NCI-H128 (cell line): ENCODE measurements around the gene RIPK1.
"Not testable (repeated sequence)": the region's sequence is repeated elsewhere in the genome, so short reads cannot be mapped to it uniquely, and the experiment has no call there.

Source experiments
- DNase-seq: peaks from one replicate; lab custom pipeline; 2025; ENCODE audit not compliant: unreplicated experiment; lab: John Stamatoyannopoulos, UW

RIPK1 gene

DNA sequence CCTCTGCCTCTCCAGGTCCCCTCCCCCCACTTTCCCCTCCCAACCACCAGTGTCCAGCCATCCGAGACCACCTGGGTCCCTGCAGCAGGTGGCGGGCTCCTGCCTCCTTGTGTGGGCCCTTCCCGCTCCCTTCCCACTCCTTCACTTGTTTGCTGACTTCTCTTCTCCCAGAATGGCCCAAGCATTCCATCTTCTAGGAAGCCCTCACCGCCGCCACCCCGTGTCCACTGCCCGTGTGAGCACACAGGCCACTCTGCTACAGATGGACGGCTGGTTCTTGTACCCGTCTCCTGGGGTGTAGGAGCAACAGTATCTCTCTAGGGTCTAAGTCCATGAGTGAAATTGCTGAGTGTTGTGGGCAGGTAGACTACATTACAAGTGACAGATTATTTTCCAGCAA lies 65.2 kb downstream of the RIPK1 start:
- no peak for DNase-seq

DNA sequence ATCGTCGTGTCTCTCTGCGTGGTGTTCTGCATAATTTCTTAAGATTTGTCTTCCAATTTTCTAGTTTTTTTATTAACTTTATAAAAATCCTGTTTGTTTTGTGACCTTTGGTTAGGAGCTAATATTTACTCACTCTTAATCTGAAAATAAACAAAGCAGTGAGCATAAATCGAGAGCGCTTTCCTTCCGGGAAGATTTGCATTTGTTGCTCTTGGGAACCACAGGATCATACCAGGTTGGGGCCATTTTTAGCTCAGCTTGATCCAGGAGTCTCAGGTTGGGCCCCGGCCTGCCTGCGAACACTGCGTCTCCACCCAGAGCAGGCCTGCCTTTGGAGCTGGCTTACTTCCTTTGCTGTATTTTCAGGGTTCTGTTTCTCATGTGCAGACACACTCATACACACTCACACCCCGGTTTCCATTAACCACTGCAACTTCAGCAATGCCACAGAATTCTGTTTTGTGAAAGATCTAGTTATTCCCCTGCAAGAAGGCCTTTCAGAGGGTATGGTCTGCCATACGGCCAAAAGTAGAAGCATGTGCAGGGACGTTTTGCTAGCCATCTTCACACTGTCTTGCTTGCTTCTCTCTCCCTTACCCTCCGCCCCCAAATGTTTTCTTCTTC lies 67.5 kb downstream of the RIPK1 start:
- DNase-seq = no peak

DNA sequence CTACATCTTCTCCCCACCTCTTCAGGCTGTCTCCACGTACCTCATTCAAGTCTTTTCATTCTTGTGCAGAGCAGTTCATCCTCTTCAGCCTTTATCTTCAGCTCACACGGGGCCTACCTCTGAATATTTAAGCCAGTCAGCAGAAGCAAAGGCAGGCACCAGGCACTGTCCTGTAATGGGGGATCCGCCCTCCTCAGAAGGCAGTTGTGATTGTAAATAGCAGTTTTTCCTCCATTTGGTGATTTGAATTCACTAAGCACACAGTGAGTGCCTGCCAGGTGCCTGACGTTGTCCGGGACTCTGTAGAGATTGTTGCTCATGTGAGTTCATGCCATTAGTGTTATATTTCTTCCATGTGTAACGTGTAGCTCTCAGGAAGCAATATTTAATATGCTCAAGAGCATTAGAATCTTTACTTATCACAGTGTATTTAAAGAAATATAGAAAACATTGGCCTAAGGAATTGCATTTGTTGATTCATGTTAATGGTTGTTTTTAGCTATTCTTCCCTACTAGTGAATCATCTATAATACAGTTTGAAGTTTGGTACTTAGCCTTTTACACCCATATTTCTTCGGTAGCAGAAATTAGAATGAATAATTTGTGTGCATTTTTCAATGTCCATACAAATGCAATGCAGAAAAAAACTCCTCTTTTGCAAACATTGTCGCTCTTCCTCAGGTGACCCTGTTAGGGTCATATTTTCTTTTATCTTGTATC lies 68.2 kb downstream of the RIPK1 start:
- no peak for DNase-seq

DNA sequence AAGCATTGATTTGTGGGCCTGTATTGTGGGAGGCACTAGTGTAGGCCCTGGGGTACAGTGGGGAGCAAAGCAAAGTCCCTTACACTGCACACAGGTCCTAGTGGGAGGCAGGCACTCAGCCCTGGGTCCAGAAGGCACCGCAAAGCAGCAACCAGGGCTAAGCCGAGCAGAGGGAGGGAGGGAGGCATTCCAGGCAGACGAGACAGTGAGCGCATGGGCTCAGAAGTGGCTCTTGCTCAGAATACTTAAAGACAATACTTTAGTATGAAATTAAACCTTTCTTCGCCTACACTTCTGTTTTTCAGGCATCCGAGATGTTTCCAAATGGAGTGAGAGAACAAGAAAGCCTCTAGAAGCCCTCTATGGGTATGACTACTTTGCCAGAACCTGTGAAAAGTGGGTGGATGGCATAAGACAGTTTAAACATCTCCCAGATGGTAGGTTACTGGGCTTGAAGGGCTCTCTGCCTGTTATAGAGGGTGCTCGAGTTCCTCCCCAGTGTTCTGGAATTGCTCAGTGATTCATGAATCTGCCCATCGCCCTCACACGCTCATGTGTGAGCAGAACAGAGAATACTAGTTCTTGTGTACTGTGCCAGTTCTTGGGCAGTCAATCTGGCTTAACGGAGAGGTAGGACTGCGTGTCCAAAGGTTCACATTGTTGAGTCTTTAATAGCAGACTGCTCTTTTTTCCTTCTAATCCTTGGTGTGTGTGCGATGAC lies 68.9 kb downstream of the RIPK1 start:
- no peak for DNase-seq

DNA sequence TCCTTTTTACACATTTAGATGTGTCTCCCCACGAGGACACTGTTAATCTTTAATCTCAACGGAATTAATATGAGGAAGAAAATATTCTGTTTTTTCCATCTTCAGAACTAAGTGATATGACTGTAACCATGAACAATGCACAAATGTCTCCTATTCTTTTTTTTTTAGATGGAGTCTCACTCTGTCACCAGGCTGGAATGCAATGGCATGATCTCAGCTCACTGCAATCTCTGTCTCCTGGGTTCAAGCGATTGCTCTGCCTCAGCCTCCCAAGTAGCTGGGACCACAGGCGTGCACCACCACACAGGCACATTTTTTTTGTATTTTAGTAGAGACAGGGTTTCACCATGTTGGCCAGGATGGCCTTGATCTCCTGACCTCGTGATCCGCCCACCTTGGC lies 69.6 kb downstream of the RIPK1 start:
- not testable (repeated sequence) for DNase-seq

DNA sequence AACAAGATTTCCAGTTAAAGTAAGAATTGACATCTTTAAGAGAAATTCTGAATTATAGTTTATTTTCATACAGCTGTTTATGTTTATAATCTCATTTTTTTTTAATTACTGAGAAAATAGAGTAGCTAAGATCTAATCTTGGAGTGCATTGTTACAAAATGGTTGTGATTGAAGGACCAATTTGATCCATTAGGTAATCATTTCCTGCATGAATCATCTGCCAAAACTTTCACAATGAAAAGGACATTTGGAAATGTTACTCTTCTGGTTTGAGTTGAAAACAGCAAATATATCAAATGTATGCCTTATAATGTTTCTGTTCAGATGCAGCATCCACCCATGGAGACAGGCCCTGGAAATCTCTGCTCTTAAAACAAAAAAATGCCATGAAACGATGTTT lies 70.0 kb downstream of the RIPK1 start:
- no peak for DNase-seq

DNA sequence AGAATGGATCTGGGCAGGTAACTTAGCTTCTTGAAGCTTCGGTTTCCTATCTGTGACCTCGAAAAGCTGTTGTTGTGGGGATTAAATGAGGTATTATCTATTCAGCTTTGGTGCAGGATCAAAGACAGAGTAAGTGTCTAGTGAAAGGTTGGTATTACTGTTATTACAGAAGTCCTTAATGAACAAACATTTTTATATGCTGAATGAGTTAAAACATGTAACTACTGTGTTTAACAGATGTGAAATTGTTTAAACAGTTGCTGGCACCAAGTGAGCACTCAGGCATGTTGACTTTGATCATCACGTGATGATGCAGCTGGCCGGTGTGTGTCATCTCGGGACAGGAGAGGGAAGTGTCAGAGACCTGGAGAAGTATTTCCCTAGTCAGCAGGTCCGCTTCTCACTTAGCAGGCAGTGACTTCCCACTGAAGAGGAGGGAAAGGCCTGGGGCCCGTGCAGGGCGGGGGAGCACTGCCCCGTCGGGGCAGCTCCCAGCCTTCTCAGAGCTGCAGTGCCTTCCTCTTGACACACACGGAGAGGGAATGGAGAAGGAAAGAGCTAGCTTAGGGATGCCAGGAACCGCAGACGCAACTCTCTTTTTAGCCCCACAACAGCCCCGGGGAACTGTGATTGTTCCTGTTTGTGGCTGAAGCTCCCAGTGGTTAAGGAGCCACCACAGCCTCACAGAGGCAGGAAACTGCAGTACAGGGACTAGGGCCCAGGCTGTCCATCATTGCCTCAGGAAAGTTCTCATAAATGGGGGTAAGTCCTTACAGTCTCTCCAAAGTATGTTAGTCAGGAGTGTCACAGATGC lies 71.0 kb downstream of the RIPK1 start:
- no peak for DNase-seq

DNA sequence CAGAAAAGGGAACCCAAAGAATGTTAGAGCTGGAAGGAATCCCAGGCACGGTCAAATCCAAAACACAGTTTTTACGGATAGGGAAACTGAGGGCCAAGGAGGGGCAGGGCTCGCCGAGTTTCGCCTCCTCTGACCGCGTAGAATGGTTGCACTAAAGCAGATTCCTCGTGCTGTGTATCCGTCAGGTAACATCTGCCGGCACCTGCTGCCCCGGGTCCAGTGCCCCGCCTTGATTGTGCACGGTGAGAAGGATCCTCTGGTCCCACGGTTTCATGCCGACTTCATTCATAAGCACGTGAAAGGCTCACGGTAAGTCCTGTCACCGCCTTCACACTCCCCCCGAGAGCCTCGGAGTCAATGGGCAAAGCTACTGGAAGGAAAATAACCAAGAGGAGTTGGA lies 71.9 kb downstream of the RIPK1 start:
- no peak for DNase-seq

DNA sequence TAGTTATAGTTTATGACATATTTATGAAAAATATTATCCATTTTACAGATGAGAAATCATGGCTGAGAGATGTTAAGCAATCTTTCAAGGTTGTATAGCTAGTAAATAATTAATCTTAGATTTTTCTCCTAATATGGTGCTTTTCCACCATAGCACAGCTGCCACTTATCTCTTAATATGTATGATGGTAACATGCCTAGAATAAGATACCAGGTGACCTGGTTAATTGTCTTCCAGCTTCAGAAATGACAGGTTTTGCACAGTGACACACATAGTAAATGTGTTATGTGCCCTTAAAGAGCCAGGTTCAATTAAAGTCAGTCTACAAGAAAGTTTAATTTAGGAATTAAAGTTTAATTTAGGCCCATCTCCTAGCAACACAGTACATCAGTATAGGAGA lies 74.2 kb downstream of the RIPK1 start:
- no peak for DNase-seq

DNA sequence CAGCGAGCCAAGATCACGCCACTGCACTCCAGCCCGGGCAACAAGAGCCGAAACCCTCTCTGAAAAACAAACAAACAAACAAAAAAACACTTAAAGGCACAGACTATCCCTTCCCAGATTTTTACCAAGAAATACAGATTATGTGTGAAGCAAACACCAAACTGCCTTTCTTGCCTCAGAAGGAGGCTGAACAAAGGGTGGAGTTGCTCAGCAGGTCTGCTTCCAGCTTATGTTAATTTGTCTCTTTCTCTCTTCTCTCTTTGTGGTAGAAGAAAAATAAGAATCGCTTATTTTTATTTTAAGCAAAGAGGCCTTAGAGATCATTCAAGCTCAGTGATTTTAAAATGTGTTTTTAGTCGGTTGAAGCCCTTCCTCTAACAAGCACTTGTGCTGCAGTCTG lies 74.9 kb downstream of the RIPK1 start:
- no peak for DNase-seq

DNA sequence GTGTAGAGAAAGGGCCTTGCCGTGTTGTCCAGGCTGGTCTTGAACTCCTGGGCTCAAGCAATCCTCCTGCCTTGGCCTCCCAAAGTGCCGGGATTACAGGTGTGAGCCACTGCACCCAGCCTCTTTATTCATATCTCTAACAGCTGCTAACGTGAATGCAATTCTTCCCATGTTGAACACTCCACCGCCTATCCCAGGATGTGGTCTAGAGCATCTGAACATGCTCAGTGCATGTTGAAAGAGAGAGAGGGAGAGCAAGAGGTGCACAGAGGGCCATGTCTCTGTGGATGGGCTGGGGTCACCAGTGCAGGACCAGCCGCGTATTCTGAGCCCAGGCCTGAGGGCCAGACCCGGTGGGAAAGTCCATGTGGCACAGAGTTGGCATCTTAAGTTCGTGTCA lies 76.3 kb downstream of the RIPK1 start:
- no peak for DNase-seq

DNA sequence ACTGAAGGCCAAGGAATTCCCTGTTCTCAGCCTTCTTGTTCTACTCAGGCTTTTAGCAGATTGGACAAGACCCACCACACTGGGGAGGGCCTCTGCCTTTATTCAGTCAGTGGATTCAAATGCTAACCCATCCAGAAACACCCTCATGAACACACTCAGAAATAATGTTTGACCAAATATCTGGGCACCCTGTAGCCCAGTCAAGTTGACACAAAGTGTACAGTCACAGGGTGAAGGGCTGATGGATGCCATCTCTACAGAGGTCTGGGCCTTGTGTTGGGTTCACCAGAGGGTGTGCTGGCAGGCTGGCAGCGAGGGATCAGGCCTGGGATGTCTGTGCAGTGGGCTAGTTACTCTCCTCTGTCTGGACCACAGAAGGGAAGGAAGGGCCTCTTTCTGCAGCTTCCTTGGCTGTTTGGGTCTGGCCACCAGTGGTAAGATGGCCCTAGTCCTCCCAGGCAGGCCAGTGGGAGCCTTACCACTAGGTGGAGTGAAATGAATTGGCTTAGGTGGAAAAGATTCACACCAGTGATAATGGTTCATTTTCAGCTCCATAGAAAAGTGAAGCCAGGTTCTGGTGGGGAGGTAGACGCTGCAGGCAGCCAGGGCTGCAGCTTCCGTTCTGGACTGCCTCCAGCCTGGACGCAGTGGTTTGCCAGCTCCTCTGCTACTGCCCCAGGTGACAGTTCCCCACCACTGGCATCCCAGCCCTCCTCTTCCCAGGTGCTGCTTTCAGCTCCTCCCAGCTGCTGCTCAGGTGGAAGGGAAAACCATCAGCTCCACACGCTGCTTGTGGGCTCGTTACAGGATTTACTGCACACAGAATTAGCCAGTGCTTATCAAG lies 79.8 kb downstream of the RIPK1 start:
- DNase-seq = no peak

DNA sequence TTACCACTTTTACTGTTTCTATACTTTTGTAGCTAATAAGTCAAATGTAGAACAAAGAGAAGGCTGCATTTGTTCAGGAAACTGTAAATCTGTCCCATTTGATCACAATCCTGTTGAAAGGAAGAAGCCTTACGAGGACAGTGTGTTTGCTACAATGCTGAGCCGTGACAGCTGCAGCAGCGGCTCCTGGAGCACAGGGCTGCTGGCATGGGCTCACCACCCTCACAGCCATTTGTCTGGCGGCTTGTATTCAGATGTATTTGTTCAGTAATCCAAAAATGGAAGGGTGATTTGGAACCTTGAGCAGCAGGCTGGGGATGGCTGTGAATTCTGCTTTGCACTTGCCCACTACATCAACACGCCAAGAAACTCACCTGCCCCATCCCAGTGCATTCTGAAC lies 83.4 kb downstream of the RIPK1 start:
- no peak for DNase-seq

DNA sequence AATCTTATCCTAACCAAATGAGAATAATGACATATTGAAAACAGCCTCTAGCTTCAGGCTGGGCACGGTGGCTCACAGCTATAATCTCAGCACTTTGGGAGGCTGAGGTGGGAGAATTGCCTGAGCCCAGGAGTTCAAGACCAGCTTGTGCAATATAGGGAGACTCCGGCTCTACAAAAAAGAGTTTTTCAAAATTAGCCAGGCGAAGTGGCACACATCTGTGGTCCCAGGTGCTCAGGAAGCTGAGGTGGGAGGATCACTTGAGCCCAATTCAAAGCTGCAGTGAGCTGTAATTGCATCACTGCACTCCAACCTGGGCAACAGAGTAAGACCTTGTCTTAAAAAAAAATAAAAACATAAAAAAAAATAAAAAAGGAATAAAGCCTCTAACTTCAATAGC lies 84.4 kb downstream of the RIPK1 start:
- DNase-seq = no peak

DNA sequence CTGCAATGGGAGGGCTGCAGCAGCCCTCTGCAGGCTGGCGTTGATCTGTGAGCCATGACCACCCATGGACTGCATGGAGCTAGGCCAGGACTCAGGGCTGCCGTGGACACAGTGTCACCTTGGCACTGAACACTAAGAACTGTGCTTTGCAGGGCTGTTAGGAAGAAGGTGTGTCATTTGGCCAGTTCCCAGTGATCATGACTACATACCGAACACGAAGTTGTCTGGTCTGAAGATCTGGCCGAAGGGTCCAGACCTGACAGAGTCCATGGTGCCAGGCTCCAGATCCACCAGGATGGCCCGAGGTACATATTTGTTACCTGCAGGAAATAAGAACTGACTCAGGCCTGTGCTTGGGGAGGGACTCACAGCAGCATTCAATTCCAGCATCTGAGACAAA lies 87.1 kb downstream of the RIPK1 start:
- DNase-seq = not testable (repeated sequence)

DNA sequence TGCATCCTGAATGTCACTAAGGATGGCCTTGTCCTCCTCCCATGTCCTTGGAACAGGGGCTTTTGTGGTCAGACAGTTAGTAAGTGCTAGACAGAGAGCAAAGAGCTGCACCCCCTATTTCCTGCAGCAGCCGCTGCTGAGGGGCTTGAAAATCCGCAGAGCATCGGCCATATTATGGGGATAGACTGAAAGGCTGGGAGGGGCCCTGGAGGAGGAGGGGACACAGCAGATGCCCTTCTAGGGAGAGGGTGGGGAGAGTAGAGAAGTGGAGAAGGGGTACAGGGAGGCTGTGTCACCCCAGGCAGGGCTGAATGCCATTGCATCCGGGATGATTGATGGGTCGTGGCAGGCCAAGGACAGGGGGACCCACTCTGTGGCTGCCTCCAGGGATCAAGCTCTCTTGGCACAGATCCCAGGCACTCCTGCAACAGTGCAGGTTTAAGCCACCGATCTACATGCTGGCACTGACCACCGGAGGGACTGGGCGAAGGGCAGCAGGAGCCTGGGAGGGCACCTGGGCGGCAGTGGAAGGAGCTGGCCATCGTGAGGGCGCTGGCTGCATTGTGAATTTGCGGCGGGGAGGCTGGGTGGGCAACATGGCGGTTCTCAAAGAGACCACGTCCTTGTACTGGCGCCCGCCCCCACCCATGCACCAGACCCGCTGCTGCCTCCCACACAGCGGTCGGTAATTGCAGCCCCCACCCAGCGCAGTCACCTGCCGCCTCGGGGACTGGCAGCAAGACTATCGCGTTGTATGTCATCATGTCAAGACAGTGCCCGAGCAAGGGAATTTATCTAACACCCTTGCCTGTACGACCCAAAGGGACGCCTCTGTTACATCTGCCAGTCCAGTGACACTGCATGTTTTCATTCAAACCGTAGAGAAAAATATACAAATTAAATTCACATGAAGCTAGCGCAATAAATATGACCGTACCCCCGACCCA lies 88.2 kb downstream of the RIPK1 start:
- DNase-seq = not testable (repeated sequence)

DNA sequence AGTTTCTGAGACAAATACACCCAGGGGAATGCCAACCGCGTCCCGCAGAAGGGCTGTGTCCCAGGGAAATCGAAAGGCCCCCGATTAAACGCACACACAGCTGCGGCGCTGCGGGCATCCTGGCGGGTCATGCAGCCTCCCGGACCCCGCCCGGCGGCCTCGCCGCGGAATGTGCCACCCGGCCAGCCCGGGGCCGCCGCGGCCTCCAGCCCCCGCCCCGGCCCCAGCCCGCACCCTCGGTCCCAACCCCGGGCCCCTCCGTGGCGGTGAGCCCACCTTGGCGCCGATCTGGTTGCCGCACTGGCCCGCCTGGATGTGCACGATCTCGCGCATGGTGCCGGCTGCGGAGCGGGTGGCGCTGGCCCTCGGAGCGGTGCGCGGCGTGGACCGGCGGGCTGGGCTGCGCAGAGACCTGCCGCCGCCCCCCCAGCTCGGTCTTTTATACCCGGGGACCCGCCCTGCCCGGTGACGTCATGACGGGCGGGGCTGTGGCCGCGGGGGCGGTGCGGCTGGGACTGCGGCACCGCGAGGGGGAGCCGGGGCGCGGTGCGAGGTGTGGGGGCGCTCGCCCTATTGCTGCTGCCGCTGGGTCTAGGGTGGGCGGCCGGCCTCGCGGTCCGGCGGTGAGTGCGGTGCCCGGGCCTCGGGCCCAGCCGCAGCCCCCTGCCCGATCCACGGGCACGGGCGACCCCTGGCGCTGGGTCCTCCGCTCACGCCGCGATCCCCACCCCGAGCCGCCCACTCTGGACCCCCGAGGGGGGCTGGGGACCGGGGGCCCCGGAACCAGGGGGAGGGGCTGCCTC lies 89.0 kb downstream of the RIPK1 start, which contains the start of gene TUBB2A:
TSS of gene TUBB2A (minus strand) at position 414 of the 803 bp plus-strand sequence. CDS start at position 333, 81 bp downstream.
- peak; percentile 50 for DNase-seq
